Activated CD4-positive, alpha-beta T cell treated with anti-CD3 and anti-CD28 coated beads, Interleukin-2, amount 10 ng/mL, durations not matched to agents 24 days and 14 days (primary cell): Measurements from ENCODE around the gene SPRED2. TPM values are rescaled to one million over a fixed set of nuclear protein-coding genes. Genes with fewer than 3 reads are reported as not detected.
"Not testable (repeated sequence)": the region's sequence is repeated elsewhere in the genome, so short reads cannot be mapped to it uniquely, and the experiment has no call there.

Source experiments
- DNase-seq: peaks from one replicate; pipeline ENCODE4 v3.0.0; 2022
- H3K27ac Mint-ChIP-seq: one replicate; pipeline ENCODE4 v1.8.0; 2022; ENCODE audit warnings: mild to moderate bottlenecking, mixed read lengths
- H3K27me3 Mint-ChIP-seq: one replicate; pipeline ENCODE4 v1.8.0; 2022; ENCODE audit warnings: mixed read lengths
- H3K36me3 Mint-ChIP-seq: one replicate; pipeline ENCODE4 v1.8.0; 2022; ENCODE audit warnings: low read depth, mild to moderate bottlenecking, mixed read lengths
- H3K4me1 Mint-ChIP-seq: one replicate; pipeline ENCODE4 v1.8.0; 2021; ENCODE audit warnings: mixed read lengths
- H3K4me3 Mint-ChIP-seq: one replicate; pipeline ENCODE4 v1.8.0; 2022; ENCODE audit warnings: mild to moderate bottlenecking, moderate library complexity, mixed read lengths
- H3K9me3 Mint-ChIP-seq: one replicate; pipeline ENCODE4 v1.8.0; 2021; ENCODE audit warnings: mixed read lengths
- intact Hi-C: fragments of 100-400 bp; cut with micrococcal nuclease; formaldehyde crosslinking; loops from one replicate; pipeline ENCODE4 v1.15.1; 2023
- total RNA-seq: library from RNA; stranded (reverse); gene quantifications from 2 replicates; pipeline ENCODE4 v1.2.3, GENCODE V29; 2022

The SPRED2 gene
- total RNA-seq, 1 donor from 2014 or later = 9.2 TPM

DNA sequence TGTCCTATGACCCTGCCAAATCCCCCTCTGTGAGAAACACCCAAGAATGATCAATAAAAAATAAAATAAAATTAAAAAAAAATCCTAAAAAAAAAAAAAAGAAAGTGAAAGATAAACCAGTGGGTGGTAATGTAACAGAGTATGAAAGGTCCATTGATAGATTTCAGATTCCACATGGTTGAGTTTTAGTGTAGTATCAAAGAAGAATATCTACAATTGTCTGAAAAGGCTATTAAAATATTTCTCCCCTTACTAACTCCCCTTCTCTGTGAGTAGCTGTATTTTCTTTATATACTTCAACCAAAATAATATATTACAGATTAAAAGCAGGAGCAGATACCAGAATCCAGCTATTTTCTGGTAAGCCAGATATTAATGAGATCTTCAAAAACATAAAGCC, 92.8 kb downstream of the SPRED2 start:
- H3K27ac Mint-ChIP-seq = no peak overlapping the region
- intact Hi-C loops = no loop called here
- no peak overlapping the region for H3K4me3 Mint-ChIP-seq
- peaks cover 1% of the 10 kb centered on the region for H3K27me3 Mint-ChIP-seq
- no peak for DNase-seq
- no peaks in the 10 kb centered on the region for H3K9me3 Mint-ChIP-seq
- no peaks in the 10 kb centered on the region for H3K4me1 Mint-ChIP-seq
- peaks cover 1% of the 10 kb centered on the region for H3K36me3 Mint-ChIP-seq

GRCh38 chr2:65338830-65339495, 93.4 kb downstream of the SPRED2 start:
- H3K36me3 Mint-ChIP-seq, DNase-seq, H3K9me3 Mint-ChIP-seq, H3K27ac Mint-ChIP-seq, H3K4me1 Mint-ChIP-seq, H3K27me3 Mint-ChIP-seq, intact Hi-C loops, H3K4me3 Mint-ChIP-seq: not testable (repeated sequence)

- intact Hi-C loops = not testable (repeated sequence)
These were observed 94.5 kb downstream of the SPRED2 start for GRCh38 chr2:65337915-65338314.

GRCh38 chr2:65334714-65335113, 97.7 kb downstream of the SPRED2 start:
- H3K4me1 Mint-ChIP-seq = no peaks in the 10 kb centered on the region
- H3K4me3 Mint-ChIP-seq = no peak overlapping the region
- H3K27ac Mint-ChIP-seq = no peak overlapping the region
- intact Hi-C loops = no loop called here
- DNase-seq = no peak
- H3K9me3 Mint-ChIP-seq = no peaks in the 10 kb centered on the region
- peaks cover 10% of the 10 kb centered on the region for H3K36me3 Mint-ChIP-seq
- peaks cover 1% of the 10 kb centered on the region for H3K27me3 Mint-ChIP-seq

More at GRCh38 chr2:65337915-65338314, 94.5 kb downstream of the SPRED2 start:
- H3K4me3 Mint-ChIP-seq, H3K27me3 Mint-ChIP-seq, H3K4me1 Mint-ChIP-seq, H3K9me3 Mint-ChIP-seq, H3K36me3 Mint-ChIP-seq, H3K27ac Mint-ChIP-seq, DNase-seq: not testable (repeated sequence)

- intact Hi-C loops = no loop called here
- Mint-ChIP-seq H3K27ac (no peak overlapping the region), H3K36me3 (peaks cover 10% of the 10 kb centered on the region), H3K4me1 (no peaks in the 10 kb centered on the region), H3K9me3 (no peaks in the 10 kb centered on the region), H3K4me3 (no peak overlapping the region), H3K27me3 (peaks cover 1% of the 10 kb centered on the region)
- no peak for DNase-seq
These were observed 100.9 kb downstream of the SPRED2 start for GRCh38 chr2:65331336-65332025.

DNA sequence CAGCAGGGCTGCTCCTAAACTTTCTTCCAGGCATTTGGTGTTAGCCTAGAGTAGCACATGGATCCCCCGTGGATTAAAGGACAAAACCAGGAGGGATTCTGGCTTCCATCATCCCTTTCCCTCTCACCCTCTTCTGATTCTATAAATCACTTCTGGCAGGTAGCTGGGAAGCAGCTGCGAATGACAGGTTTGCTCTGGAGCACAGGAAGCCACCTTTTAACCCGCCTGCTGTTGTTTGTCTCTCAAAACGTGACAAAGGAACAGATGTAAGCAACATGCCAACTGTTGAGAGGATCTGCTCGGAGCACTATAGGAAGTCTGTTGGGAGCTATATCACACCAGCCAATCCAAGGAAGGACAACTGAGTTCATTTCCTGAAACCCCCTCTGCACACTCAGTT, 102.9 kb downstream of the SPRED2 start:
- intact Hi-C loops = no loop called here
- peaks cover 8% of the 10 kb centered on the region for H3K36me3 Mint-ChIP-seq
- H3K4me3 Mint-ChIP-seq = no peak overlapping the region
- no peak for DNase-seq
- no peak overlapping the region for H3K27ac Mint-ChIP-seq
- no peaks in the 10 kb centered on the region for H3K9me3 Mint-ChIP-seq
- H3K27me3 Mint-ChIP-seq = no peaks in the 10 kb centered on the region
- no peaks in the 10 kb centered on the region for H3K4me1 Mint-ChIP-seq

DNA sequence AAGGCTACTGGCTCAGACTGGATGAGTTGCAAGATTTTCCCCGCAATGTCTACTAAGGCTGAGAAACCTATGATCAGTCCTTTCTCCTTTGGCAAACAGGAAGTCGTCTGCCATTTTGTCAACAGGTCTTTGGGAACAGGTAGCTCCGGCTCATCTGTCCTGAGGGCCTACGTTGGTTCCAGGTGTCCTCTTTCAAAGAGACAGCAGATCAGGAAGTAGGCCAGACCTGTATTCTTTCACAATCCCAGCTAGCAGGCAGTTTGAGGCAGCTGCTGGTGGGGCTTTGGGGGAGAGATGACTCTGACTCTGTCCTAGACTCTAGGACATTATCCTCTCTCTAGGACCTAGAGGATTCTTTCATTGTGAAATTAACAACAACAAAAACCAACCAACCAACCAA, 106.1 kb downstream of the SPRED2 start:
- no peak overlapping the region for H3K27ac Mint-ChIP-seq

GRCh38 chr2:65325066-65325465, 107.3 kb downstream of the SPRED2 start:
- intact Hi-C loops = no loop called here
- Mint-ChIP-seq H3K4me3 (no peak overlapping the region), H3K4me1 (peaks cover 6% of the 10 kb centered on the region), H3K27ac (no peak overlapping the region), H3K27me3 (no peaks in the 10 kb centered on the region), H3K9me3 (no peaks in the 10 kb centered on the region), H3K36me3 (no peaks in the 10 kb centered on the region)
- no peak for DNase-seq

More for the DNA sequence above, 106.1 kb downstream of the SPRED2 start:
- no peaks in the 10 kb centered on the region for H3K4me1 Mint-ChIP-seq
- no peaks in the 10 kb centered on the region for H3K9me3 Mint-ChIP-seq
- H3K36me3 Mint-ChIP-seq = no peaks in the 10 kb centered on the region
- H3K4me3 Mint-ChIP-seq = no peak overlapping the region
- intact Hi-C loops = no loop called here
- H3K27me3 Mint-ChIP-seq = no peaks in the 10 kb centered on the region
- no peak for DNase-seq

- Mint-ChIP-seq H3K27ac (no peak overlapping the region), H3K9me3 (peaks cover 4% of the 10 kb centered on the region), H3K36me3 (peaks cover 10% of the 10 kb centered on the region), H3K4me1 (peaks cover 16% of the 10 kb centered on the region), H3K27me3 (no peaks in the 10 kb centered on the region), H3K4me3 (no peak overlapping the region)
- intact Hi-C loops = loop anchor here (1.0 to 5.0 kb wide), 2 partner anchors 20 to 36 kb away; no protein-coding TSS in a partner anchor
- DNase-seq = no peak
These were observed 111.5 kb downstream of the SPRED2 start for GRCh38 chr2:65320946-65321345.

GRCh38 chr2:65320042-65320725, 112.2 kb downstream of the SPRED2 start:
- intact Hi-C loops = loop anchor here (1.0 to 5.0 kb wide), 2 partner anchors 19 to 37 kb away; no protein-coding TSS in a partner anchor
- Mint-ChIP-seq H3K4me3 (no peak overlapping the region), H3K4me1 (peaks cover 16% of the 10 kb centered on the region), H3K36me3 (peaks cover 11% of the 10 kb centered on the region), H3K9me3 (peaks cover 4% of the 10 kb centered on the region), H3K27ac (peak overlapping the region; percentile 42), H3K27me3 (no peaks in the 10 kb centered on the region)
- DNase-seq = no peak

GRCh38 chr2:65319674-65320041, 112.7 kb downstream of the SPRED2 start:
- no peaks in the 10 kb centered on the region for H3K27me3 Mint-ChIP-seq
- H3K27ac Mint-ChIP-seq = peak overlapping the region; percentile 58
- peaks cover 4% of the 10 kb centered on the region for H3K9me3 Mint-ChIP-seq
- intact Hi-C loops = loop anchor here (1.0 to 5.0 kb wide), 2 partner anchors 18 to 38 kb away; no protein-coding TSS in a partner anchor
- DNase-seq = no peak
- peaks cover 16% of the 10 kb centered on the region for H3K4me1 Mint-ChIP-seq
- H3K4me3 Mint-ChIP-seq = no peak overlapping the region
- peaks cover 11% of the 10 kb centered on the region for H3K36me3 Mint-ChIP-seq

- peak overlapping the region; percentile 58 for H3K27ac Mint-ChIP-seq
- peaks cover 4% of the 10 kb centered on the region for H3K9me3 Mint-ChIP-seq
- H3K27me3 Mint-ChIP-seq = no peaks in the 10 kb centered on the region
- DNase-seq = no peak
- no peak overlapping the region for H3K4me3 Mint-ChIP-seq
- intact Hi-C loops = no loop called here
- H3K4me1 Mint-ChIP-seq = peaks cover 16% of the 10 kb centered on the region
- H3K36me3 Mint-ChIP-seq = peaks cover 12% of the 10 kb centered on the region
These were observed 113.2 kb downstream of the SPRED2 start for GRCh38 chr2:65319072-65319673.

- peaks cover 20% of the 10 kb centered on the region for H3K4me1 Mint-ChIP-seq
- intact Hi-C loops = no loop called here
- no peak overlapping the region for H3K4me3 Mint-ChIP-seq
- no peaks in the 10 kb centered on the region for H3K27me3 Mint-ChIP-seq
- no peak overlapping the region for H3K27ac Mint-ChIP-seq
- H3K9me3 Mint-ChIP-seq = peaks cover 4% of the 10 kb centered on the region
- peaks cover 20% of the 10 kb centered on the region for H3K36me3 Mint-ChIP-seq
- DNase-seq = no peak
These were observed 114.6 kb downstream of the SPRED2 start for GRCh38 chr2:65317841-65318240.

- H3K27me3 Mint-ChIP-seq, H3K9me3 Mint-ChIP-seq, H3K4me3 Mint-ChIP-seq, intact Hi-C loops, DNase-seq, H3K27ac Mint-ChIP-seq: not testable (repeated sequence)
- H3K4me1 Mint-ChIP-seq = peaks cover 20% of the 10 kb centered on the region
- H3K36me3 Mint-ChIP-seq = peaks cover 20% of the 10 kb centered on the region
These were observed 115.0 kb downstream of the SPRED2 start for GRCh38 chr2:65317351-65317750.
